Measurements from ENCODE around the gene MAD1L1.

The MAD1L1 gene

GRCh38 chr7:1815051-1815481 is 417.7 kb downstream of the MAD1L1 start (continued):
- no peak for TF ChIP-seq ZNF398 (tag by site-specific recombination; IDR thresholded peaks at IDR 0.05)
- TF ChIP-seq KLF8 (tag by site-specific recombination; IDR thresholded peaks at IDR 0.05) = no peak

- no peak overlapping the region for H3K4me3 ChIP-seq (ENCODE audit: low read depth, low read length)
- no peaks in the 10 kb centered on the region for H3K4me1 ChIP-seq (ENCODE audit: control insufficient read depth, insufficient read depth, low read length)
- H3K36me3 ChIP-seq (ENCODE audit: control insufficient read depth in 2 of 2, insufficient read depth in 1 of 2, low read length in 2 of 2) = no peaks in the 10 kb centered on the region
- ChIA-PET CTCF (no interaction called here), POLR2A (no interaction called here)
- TF ChIP-seq ZNF544 (tag by site-specific recombination; IDR thresholded peaks at IDR 0.05) (no peak), ZFP69B (tag by site-specific recombination; IDR thresholded peaks at IDR 0.05) (peak; percentile 47; the same call in 1 of the 2 replicates)
- H3K27ac ChIP-seq (ENCODE audit: extremely low read depth, low read depth, low read length) = no peak overlapping the region
- no peaks in the 10 kb centered on the region for H3K9me3 ChIP-seq (ENCODE audit: control insufficient read depth, insufficient read depth, low read depth, low read length)
Observed at GRCh38 chr7:1814089-1814811, 418.5 kb downstream of the MAD1L1 start.

GRCh38 chr7:1813394-1814088 is 419.2 kb downstream of the MAD1L1 start:
- H3K4me3 ChIP-seq (ENCODE audit: low read depth, low read length) = no peak overlapping the region
- ChIA-PET POLR2A (no interaction called here), CTCF (interaction anchor here (0.6 to 0.7 kb wide), 2 partner anchors 119 to 329 kb away, joined by 3 read pairs; no protein-coding TSS in a partner anchor)
- no peaks in the 10 kb centered on the region for H3K36me3 ChIP-seq (ENCODE audit: control insufficient read depth in 2 of 2, insufficient read depth in 1 of 2, low read length in 2 of 2)
- no peak overlapping the region for H3K27ac ChIP-seq (ENCODE audit: extremely low read depth, low read depth, low read length)
- no peaks in the 10 kb centered on the region for H3K4me1 ChIP-seq (ENCODE audit: control insufficient read depth, insufficient read depth, low read length)
- H3K9me3 ChIP-seq (ENCODE audit: control insufficient read depth, insufficient read depth, low read depth, low read length) = no peaks in the 10 kb centered on the region
- TF ChIP-seq, protein P1, sequence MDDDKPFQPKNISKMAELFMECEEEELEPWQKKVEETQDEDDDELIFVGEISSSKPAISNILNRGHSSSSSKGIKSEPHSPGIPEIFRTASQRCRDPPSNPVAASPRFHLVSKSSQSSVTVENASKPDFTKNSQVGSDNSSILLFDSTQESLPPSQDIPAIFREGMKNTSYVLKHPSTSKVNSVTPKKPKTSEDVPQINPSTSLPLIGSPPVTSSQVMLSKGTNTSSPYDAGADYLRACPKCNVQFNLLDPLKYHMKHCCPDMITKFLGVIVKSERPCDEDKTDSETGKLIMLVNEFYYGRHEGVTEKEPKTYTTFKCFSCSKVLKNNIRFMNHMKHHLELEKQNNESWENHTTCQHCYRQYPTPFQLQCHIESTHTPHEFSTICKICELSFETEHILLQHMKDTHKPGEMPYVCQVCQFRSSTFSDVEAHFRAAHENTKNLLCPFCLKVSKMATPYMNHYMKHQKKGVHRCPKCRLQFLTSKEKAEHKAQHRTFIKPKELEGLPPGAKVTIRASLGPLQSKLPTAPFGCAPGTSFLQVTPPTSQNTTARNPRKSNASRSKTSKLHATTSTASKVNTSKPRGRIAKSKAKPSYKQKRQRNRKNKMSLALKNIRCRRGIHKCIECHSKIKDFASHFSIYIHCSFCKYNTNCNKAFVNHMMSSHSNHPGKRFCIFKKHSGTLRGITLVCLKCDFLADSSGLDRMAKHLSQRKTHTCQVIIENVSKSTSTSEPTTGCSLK (tag by site-specific recombination; IDR thresholded peaks at IDR 0.05) = no peak
- TF ChIP-seq, protein P2, sequence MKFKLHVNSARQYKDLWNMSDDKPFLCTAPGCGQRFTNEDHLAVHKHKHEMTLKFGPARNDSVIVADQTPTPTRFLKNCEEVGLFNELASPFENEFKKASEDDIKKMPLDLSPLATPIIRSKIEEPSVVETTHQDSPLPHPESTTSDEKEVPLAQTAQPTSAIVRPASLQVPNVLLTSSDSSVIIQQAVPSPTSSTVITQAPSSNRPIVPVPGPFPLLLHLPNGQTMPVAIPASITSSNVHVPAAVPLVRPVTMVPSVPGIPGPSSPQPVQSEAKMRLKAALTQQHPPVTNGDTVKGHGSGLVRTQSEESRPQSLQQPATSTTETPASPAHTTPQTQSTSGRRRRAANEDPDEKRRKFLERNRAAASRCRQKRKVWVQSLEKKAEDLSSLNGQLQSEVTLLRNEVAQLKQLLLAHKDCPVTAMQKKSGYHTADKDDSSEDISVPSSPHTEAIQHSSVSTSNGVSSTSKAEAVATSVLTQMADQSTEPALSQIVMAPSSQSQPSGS (tag by site-specific recombination; IDR thresholded peaks at IDR 0.05; ENCODE audit: low read depth) = no peak
- TF ChIP-seq, protein P3, sequence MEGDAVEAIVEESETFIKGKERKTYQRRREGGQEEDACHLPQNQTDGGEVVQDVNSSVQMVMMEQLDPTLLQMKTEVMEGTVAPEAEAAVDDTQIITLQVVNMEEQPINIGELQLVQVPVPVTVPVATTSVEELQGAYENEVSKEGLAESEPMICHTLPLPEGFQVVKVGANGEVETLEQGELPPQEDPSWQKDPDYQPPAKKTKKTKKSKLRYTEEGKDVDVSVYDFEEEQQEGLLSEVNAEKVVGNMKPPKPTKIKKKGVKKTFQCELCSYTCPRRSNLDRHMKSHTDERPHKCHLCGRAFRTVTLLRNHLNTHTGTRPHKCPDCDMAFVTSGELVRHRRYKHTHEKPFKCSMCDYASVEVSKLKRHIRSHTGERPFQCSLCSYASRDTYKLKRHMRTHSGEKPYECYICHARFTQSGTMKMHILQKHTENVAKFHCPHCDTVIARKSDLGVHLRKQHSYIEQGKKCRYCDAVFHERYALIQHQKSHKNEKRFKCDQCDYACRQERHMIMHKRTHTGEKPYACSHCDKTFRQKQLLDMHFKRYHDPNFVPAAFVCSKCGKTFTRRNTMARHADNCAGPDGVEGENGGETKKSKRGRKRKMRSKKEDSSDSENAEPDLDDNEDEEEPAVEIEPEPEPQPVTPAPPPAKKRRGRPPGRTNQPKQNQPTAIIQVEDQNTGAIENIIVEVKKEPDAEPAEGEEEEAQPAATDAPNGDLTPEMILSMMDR (tag by site-specific recombination; IDR thresholded peaks at IDR 0.05) = peak; percentile 48

GRCh38 chr7:1812509-1813393 is 420.0 kb downstream of the MAD1L1 start:
- Histone ChIP-seq H3K4me3 (ENCODE audit: low read depth, low read length) (no peak overlapping the region), H3K27ac (ENCODE audit: extremely low read depth, low read depth, low read length) (no peak overlapping the region), H3K36me3 (ENCODE audit: control insufficient read depth in 2 of 2, insufficient read depth in 1 of 2, low read length in 2 of 2) (no peaks in the 10 kb centered on the region), H3K4me1 (ENCODE audit: control insufficient read depth, insufficient read depth, low read length) (no peaks in the 10 kb centered on the region), H3K9me3 (ENCODE audit: control insufficient read depth, insufficient read depth, low read depth, low read length) (no peaks in the 10 kb centered on the region)
- TF ChIP-seq IKZF3 (tag by site-specific recombination; IDR thresholded peaks at IDR 0.05) (no peak), EGR2 (tag by site-specific recombination; IDR thresholded peaks at IDR 0.05; ENCODE audit: low read depth) (peak; percentile 33; the same call in 1 of the 2 replicates), ZFHX2 (tag by site-specific recombination; conservative IDR thresholded peaks at IDR 0.05) (peak; percentile 32; the same call in 1 of the 2 replicates), ZNF544 (tag by site-specific recombination; IDR thresholded peaks at IDR 0.05) (no peak), ZIC2 (tag by site-specific recombination; IDR thresholded peaks at IDR 0.05) (0 out of 2 replicates have a peak, but pooled peaks have one; percentile 7)
- CTCF ChIA-PET = interaction anchor here (0.6 to 0.7 kb wide), 2 partner anchors 118 to 330 kb away, joined by 3 read pairs; no protein-coding TSS in a partner anchor
- POLR2A ChIA-PET = no interaction called here

Data from HEK293 (cell line).